Kidney glomerular epithelial cell (primary cell): ENCODE data around the gene GSDME.
A peak's percentile ranks its signal among the peaks of the same experiment; 100 is the strongest.
"Not testable (repeated sequence)": the region's sequence is repeated elsewhere in the genome, so short reads cannot be mapped to it uniquely, and the experiment has no call there.

Experiments used
- DNase-seq: peaks from one replicate; lab custom pipeline; 2025; lab: John Stamatoyannopoulos, UW

GSDME gene

DNA sequence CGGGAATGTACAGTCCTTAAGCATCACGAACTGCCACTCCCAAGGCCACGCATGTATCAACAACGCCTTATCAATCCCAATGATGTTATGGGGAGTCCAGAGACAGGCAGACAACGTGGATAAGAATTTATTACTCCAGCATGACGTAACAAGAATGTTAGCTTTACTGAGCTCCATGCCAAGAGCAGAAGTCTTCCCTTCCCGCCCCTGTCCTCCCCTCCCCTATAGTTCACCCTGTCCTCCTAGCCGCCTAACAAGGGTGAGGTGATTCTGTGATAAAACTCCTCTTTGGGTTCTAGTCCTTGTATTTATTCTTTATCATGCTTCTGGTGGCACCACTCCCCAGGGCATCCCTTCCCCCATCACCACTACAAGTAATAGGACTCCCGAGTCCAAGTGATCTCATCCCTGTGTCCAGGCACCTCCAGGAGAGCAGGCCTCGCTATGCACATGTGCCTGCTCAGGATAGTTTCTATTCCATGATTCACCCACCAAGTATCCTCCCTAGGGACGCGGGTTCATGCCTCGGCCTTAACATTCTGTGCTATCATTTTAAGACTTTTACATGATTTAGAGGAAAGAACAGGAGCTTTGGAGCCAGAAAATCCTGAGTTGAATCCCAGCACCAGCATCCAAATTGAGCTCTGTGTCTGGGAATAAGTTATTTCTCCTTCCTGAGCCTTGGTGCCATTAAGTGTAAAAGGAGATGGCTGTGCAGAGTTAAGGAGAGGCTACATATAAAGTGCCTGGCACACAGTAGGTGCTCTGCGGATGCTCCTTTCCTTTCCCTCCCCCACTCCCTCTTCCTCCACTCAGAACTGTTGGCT, 15.4 kb downstream of the GSDME start:
- DNase-seq, result peak; percentile 81

GRCh38 chr7:24740871-24741270, 16.4 kb downstream of the GSDME start:
- no peak for DNase-seq

DNA sequence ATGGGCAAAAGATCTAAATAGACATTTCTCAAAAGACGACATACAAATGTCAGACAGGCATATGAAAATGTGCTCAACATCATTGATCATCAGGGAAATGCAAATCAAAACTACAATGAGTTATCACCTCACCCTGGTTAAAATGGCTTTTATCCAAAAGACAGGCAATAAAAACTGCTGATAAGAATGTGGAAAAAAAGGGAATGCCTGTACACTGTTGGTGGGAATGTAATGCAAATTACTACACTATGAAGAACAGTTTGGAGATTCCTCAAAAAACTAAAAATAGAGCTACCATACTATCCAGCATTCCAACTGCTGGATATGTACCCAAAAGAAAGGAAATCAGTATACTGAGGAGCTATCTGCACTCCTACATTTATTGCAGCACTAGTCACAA, 18.0 kb downstream of the GSDME start:
- DNase-seq, result no peak

DNA sequence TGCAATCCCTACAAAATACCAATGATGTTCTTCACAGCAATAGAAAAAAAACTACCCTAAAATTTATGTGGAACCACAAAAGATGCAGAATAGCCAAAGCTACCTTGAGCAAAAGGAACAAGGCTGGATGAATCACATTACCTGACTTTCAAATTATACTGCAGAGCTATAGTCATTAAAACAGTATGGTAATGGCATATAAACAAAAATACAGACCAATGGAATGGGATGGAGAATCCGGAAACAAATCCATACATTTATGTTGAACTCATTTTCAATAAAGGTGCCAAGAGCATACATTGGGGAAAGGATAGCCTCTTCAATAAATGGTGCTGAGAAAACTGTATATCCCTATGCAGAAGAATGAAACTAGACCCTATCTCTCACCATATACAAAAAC, 18.7 kb downstream of the GSDME start:
- DNase-seq, result no peak

DNA sequence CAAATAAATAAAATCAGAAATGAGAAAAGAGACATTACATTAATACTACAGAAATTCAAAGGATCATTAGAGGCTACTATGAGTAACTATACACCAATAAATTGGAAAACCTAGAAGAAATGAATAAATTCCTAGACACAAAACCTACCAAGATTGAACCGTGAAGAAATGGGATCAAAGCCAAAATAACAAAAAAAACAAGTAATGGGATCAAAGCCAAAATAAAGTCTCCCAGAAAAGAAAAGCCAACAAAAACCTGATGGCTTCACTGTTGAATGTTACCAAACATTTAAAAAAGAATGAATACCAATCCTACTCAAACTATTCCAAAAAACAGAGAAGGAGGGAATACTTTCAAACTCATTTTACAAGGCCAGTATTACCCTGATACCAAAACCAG, 20.0 kb downstream of the GSDME start:
- DNase-seq, result no peak

DNA sequence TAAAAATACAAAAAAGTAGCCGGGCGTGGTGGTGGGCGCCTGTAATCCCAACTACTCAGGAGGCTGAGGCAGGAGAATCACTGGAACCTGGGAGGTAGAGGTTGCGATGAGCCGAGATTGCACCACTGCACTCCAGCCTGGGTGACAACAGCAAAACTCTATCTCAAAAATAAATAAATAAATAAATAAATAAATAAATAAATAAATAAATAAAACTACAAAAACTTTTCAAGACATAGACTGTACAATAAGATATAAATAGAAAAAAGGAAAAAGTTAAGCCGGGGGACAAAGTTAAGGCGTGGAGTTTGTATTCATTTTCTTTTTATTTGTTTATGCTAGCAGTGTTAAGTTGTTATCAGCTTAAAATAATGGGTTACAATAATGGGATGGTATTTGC, 21.7 kb downstream of the GSDME start:
- DNase-seq, result not testable (repeated sequence)

DNA sequence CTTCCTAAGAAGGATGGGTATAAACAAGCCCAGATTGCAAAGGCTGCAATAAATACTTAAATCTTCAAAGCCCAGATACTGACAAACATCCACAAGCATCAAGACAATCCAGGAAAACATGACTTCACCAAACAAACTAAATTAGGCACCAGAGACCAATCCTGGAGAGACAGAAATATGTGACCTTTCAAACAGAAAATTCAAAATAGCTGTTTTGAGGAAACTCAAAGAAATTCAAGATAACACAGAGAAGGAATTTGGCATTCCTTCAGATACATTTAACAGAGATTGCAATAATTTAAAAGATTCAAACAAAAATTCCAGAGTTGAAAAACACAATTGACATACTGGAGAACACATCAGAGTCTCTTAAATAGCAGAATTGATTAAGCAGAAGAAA, 23.0 kb downstream of the GSDME start:
- DNase-seq, result no peak

GRCh38 chr7:24733414-24734060, 23.7 kb downstream of the GSDME start:
- no peak for DNase-seq

DNA sequence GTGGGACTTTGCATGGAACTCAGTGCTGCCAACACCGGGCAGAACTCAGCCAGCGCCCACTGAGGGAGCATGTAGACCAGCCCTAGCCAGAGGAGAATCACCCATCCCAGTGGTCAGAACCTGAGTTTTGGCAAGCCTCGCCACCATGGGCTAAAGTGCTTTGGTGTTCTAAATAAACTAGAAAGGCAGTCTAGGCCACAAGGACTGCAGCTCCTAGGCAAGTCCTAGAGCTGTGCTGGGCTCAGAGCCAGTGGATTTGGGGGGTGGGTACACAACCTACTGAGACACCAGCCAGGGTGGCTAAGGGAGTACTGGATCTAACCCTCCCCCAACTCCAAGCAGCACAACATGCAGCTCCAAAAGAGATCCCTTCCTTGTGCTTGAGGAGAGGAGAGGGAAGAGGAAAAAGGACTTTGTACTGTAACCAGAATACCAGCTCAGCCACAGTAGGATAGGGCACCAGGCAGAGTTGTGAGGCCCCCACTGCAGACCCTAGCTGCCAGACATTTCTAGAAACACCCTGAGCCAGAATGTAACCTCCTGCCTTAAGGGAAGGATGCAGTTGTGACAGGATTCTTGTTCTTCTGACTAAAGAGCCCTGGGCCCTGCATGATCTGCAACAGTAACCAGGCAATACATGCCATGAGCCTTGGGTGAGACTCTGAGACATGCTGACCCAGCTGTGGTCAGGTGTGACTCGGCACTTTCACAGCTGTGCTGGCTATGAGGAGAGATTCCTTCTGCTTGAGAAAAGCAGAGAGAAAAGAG, 24.4 kb downstream of the GSDME start:
- DNase-seq, result peak; percentile 62

- DNase-seq, result no peak
Observed at GRCh38 chr7:24731313-24731712, 26.0 kb downstream of the GSDME start.

DNA sequence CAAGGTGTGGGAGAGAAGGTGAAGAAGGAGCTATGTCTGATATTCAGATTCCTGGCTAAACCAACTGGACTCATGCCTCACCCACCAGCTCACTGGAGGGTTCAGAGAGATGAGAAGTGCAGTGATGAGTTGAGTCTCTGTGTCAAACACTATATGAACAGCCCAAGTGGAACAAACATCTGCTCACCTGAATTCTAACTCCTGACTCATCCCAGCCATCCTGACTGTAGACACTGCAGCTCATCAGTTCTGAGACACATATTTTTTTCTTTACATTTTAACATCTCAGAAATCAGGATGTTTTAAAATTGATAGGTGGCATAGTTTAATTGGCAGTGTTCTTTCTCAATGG, 27.3 kb downstream of the GSDME start:
- DNase-seq, result no peak

DNA sequence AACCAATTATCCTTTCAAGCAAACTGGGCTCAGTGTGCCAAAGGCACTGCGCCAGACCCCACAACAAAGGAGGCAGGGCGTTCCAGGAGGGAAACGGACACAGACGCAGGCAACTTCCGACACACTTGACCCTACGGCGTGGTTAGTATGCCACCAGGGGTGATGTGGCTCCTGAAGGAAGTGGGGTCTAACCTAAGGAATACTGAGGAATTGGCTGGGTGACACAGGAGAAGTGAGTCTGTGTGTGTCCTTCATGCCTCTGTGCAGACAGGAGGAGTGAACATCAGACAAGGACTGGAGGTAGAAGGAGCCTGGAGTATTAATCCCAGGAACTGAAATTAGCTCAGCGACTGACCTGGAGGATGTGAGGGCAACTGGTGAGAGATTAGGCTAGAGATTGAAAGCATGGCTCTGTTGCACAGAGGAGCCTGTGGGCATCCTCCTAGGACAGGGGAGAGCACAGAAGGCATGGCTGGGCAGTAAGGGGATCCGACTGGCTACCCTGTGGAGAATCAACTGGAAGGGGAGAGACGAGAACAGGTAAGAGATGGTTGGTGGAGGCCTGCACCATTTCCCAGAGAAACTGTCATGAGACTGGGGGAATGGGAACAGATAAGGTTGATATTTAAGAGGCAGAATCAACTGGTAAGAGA, 27.8 kb downstream of the GSDME start:
- no peak for DNase-seq

DNA sequence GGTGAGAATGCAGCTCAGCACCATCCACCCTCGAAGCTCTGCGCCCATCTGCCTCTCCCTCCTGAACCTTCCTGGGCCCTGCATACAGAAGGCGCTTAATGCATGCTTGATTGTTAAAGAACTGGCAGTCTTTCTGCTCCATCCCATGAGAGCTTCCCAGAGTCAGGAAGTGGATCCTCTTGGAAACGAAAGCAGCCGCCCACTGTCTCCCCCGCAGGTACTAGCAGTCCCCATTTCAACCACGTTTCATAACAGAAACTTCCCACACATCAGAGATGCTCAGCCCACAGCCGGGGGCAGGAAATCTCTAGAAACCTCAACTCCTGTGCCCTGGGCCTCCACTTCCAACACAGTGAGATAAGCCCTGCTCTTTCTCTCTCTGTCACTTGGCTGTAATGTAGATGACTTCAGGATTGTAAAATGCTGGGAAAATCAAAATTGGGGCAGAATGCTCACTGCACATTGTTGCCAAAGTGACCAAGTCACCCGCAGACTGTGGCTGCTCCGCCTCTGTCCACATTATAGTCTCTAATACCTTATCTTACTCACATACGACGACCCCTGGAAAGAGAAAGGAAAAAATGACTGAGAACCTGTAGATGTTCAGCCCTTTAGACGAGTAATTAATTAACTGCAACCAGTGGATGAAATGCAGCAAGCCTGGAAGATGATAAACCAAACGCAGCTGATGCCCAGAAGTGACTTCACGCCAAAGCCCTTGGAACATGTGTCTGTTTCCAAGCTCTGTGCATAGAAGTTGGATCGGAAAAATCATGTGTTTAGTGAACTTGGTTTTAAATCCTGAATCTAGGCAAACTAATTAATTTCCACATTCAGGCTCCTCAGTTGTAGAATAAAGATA, 28.5 kb downstream of the GSDME start:
- DNase-seq, result no peak

- DNase-seq, result no peak
Observed at GRCh38 chr7:24728121-24728500, 29.2 kb downstream of the GSDME start.

DNA sequence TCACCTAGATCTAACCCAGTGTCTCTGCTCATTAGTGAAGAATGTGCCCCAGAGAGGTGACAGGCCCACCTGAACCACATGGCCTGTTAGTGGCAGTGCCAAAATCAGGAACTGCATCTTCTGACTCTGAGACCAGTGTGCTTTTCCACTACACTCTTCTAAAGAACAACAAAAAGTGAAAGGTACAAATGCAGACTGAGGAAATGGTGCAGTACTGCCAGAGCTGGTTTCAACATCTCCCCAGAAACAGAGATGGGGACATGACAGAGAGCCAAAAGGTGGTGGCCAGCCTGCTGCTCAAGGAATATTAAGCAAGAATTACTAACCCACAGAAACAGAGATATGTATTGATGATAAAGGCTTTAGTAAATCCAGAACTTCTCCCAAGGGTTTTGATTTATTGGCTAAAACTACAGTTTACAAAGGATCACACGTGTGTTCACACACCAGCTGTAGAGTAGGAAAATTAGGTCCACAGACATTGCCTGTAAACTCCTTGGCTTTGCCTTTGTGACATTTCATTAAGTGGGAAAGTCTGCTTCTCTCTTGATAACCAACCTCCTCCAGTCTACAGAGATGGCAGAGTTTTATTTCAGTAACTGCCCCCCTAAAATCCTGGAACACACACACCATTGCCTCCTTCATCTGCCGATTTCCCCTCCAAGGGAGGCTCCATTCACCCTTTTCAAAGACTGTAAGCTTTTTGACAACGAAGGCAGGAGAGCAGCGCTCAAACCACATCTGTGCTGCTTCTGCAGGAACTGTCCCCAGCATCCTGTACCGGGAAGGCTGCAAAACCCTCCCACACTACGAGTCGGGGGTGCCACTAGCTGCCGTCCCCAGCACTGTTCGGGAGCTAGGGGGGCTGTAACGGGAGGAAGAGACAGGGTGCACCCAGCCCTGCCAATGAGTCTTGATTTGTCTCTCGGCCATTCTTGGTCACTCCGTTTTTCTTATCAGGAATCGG, 29.8 kb downstream of the GSDME start:
- no peak for DNase-seq

GRCh38 chr7:24725554-24726241, 31.6 kb downstream of the GSDME start:
- DNase-seq, result no peak

DNA sequence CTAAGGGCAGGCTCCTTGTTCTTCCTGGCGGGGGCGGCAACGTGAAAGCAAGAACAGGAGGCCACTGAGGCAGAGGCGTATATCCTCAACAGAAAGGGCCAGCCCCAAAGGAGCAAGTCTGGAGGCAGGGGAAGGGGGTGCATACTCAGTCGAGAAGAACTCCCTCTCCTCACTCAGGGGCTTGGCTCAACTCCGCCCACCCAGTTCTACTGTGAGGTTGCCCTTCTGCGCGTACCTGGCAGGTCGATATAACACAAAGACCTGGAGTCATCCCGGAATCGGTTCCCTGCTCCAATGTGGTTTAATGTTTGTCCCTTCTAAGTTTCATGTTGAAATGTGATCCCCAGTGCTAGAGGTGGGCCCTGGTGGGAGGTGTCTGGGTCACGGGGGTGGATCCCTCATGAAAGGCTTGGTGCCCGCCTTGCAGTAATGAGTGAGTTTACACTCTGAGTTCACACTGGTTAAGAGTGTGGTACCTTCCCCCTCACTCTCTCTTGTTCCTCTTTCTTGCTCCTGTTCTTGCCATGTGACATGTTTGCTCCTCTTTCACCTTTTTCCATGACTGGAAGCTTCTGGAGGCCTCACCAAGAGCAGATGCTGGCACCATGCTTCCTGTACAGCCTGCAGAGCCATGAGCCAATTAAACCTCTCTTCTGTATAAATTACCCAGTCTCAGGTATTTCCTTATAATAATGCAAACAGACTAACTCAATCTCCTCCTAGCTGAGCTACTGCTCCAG, 32.6 kb downstream of the GSDME start:
- DNase-seq, result no peak

DNA sequence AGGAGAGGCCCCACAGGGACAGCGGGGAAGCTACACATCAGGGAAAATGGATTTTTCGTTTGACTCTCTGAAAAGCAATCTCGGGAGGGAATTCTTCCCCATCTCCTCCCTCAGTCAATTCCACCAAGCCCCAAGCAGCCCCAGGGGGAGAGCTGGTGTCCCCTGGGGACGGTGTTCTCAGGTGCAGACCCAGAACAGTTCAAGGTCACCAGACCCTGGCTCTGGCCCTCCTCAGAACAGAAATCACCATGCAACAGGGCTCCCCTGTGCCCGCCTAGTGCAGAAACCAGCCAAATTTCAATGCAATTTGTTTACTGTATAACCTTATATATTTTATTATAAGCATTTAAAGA, 34.1 kb downstream of the GSDME start:
- no peak for DNase-seq
